Measurements from ENCODE around the gene LAMTOR1.
"Not testable (repeated sequence)": the region's sequence is repeated elsewhere in the genome, so short reads cannot be mapped to it uniquely, and the experiment has no call there.

Gene LAMTOR1

DNA sequence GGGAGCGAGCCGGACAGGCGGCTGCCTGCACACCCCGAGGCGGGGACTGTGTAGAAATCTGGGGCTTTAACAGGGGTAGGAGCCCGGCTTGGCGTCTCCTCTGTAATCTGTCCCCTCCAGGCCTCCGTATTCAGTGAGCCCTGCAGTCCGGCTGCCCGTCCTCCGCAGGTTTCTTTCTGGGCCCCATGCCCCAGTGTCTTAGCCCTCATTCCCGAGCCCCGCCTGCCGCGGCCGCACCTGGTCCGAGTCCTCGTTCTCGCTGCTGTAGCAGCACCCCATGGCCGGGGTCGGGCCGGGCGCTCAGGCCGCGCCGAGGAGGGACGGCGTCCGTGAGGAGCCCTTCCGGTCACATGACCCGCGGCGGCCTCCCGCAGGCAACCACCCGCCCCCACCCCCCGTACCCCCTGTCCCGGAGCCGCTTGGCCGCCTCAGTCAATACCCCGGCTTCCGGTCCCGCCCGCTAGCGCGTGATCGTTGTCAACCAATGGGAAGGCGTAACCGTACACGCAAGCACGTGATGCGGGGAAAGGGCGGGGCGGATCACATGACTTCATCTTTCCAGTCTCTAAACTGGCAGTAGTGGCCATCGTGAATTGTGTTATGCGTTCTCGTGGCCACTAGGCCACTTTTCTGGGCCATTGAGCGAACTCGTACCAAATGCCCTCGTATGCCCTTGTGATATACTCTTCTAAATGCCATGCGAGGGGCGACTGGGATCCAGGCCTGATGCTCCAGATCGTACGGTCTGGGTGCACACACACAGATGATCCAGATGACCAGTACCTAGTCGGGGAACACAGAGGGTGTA, at the start of gene LAMTOR1:
TSS of gene LAMTOR1 (minus strand) at position 352 of the 808 bp plus-strand sequence. CDS start at position 279, 73 bp downstream.
- peak; percentile 96 to 99 (median 98) for DNase-seq (ENCODE audit: low read depth in 3 of 3)

DNA sequence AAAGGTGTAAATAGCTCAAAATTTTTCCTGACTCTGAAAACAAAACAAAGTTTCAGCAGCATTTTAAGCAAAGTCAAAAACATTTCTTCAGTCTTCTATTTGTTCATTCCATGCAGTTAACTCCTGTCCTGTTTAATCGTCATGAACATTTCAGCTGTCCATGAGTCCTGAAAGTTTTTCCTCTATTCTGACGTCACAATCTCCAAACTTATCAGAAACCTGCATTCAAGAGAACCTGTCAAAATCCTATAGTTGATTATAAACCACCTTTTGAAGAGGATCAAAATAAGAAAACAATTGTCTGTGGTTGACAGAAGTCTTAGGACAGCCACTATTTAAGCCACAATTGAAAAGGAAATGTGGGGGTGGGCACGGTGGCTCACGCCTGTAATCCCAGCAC, 47.8 kb upstream of the LAMTOR1 start:
- DNase-seq (ENCODE audit: low read depth in 3 of 3), result no peak

DNA sequence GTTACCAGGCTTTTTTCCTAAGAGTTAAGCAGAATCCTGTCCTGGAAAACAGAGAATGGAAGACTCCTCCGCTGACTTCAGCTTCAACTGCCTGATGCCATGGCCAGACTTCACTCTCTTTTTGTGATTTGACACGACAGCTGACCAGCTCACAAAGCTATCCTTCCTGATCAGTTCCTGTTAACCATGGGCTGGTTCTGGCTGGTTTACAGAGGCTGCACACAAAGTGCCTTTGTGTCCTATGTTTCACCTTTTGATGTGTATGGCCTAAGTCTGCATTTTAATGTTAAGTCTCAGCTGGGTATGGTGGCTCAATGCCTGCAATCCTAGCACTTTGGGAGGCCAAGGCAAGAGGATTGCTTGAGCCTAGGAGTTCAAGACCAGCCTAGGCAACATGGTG, 43.5 kb upstream of the LAMTOR1 start:
- DNase-seq (ENCODE audit: low read depth in 3 of 3), result no peak

DNA sequence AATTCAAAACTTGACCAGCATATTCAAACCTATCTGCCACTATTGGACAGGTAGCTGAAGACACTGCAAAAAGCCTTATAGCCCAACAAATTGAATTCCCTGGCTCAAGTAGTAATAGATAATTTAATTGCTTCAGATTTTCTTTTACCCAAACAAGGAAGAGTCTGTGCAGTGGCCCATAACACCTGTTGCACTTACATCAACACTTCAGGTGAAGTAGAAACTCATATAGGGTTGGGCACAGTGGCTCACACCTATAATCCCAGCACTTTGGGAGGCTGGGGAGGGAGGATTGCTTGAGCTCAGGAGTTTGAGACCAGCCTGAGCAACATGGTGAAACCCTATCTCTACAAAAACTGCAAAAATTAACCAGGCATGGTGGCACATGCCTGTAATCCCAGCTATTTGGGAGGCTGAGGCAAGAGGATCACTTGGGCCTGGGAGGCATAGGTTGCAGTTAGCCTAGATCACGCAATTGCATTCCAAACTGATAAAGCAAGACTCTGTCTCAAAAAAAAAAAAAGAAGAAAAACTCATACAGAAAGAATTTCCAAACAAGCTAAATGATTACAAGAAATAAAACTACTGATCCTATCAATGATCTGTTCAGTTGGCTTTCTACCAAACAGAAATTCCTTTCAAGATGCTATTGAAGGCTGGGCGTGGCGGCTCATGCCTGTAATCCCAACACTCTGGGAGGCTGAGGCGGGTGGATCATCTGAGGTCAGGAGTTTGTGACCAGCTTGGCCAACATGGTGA, 41.9 kb upstream of the LAMTOR1 start:
- no peak for DNase-seq (ENCODE audit: low read depth in 3 of 3)

DNA sequence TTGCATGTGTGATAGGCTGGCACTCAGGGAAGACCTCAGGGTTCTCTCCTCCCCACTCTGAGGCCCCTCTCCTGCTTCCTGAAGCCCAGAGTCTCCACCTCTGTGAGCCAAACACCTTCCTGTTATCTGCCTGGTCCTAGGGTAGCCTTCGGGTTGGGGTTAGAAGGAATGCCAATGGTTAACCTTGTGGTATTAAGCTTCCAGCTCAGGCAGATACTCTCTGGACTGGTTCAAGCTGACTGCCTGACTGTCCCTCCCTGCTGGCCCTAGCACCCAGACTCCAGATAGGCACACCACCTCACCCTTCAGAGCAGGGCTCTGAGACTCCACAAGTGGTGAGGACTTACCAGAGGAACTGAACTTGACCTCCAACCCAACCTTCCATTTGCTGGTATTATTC, 39.4 kb upstream of the LAMTOR1 start:
- DNase-seq (ENCODE audit: low read depth in 3 of 3), result not testable (repeated sequence)

DNA sequence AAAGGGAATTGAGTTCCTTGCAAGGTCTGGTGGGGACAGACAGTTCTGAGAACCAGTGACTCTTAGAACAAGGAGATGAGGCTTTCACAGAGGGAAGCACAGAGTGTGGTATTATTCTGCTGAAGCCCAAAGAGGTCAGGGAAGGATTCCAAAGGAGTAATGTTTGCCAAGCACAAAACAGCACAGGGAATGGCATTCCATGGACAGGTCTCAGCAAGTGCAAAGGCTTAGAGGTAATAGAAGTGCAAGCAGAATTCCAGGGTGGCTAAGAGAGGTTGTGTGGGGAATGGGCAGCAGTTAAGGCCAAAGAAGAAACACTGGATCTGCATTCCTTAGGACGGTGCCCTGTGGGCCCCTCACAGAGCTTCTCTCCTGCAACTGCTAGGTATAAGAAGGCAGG, 39.0 kb upstream of the LAMTOR1 start:
- DNase-seq (ENCODE audit: low read depth in 3 of 3), result not testable (repeated sequence)

DNA sequence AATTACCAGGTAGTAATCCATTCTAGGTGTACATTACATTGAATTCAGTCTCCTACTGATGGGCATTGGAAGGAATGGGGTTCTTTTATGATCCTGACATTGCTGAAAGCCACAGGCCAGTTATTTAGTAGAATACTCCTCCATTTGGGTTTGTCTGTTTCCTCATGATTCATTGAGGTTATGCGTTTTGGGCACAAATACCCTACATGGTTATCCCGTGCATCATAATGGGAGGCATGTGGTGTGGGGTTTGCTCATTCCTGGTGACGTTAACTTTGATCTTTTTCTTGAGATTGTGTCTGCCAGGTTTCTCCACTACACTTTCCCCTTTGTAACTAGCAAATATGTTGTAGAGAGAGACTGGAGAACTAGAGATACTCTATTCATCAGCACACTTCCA, 38.0 kb upstream of the LAMTOR1 start:
- DNase-seq (ENCODE audit: low read depth in 3 of 3), result peak in 2 of 3 donors; percentile 15 to 21

DNA sequence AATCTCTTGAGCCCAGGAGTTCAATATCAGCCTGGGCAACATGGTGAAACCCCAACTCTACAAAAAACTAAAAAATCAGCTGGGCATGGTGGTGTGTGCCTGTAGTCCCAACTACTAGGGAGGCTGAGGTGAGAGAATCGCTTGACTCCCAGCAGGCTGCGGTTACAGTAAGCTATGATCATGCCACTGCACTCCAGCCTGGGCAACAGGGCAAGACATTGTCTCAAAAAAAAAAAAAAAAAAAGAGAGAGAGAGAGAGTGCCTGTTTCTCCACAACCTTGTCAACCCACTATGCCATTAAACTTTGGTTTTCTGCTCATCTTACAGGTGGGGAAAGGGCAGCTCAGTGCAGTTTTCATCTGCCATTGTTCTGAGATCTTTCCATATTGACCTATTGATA, 37.6 kb upstream of the LAMTOR1 start:
- no peak for DNase-seq (ENCODE audit: low read depth in 3 of 3)

DNA sequence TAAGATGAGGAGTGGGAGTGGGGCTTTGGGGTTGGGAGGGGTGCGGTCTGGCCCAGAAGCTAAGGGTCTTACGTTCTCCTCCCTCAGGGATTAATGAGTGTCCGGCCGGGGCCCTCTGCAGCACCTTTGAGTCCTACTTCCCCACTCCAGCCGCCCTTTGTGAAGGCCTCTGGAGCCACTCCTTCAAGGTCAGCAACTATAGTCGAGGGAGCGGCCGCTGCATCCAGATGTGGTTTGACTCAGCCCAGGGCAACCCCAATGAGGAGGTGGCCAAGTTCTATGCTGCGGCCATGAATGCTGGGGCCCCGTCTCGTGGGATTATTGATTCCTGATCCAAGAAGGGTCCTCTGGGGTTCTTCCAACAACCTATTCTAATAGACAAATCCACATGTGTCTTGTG, 36.4 kb upstream of the LAMTOR1 start:
- DNase-seq (ENCODE audit: low read depth in 3 of 3), result no peak

DNA sequence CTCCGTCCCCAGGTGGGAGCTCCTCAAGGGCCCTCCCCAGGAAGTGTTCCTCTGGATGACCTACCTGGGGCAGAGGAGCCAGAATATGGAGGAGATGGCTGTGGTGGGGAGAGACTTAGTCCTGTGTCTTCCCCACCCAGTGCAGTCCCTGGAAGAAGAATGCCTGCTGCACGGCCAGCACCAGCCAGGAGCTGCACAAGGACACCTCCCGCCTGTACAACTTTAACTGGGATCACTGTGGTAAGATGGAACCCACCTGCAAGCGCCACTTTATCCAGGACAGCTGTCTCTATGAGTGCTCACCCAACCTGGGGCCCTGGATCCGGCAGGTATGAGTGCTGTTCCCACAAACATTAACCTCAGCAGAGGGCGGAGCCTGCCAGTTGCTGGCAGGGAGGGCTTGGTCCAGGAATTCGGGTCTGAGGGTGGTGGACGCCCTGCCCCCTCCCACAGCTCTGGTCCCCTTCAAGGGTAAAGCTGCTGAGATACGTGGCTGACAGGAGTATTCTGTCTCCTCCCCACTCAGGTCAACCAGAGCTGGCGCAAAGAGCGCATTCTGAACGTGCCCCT, 35.8 kb upstream of the LAMTOR1 start:
- DNase-seq (ENCODE audit: low read depth in 3 of 3), result no peak

DNA sequence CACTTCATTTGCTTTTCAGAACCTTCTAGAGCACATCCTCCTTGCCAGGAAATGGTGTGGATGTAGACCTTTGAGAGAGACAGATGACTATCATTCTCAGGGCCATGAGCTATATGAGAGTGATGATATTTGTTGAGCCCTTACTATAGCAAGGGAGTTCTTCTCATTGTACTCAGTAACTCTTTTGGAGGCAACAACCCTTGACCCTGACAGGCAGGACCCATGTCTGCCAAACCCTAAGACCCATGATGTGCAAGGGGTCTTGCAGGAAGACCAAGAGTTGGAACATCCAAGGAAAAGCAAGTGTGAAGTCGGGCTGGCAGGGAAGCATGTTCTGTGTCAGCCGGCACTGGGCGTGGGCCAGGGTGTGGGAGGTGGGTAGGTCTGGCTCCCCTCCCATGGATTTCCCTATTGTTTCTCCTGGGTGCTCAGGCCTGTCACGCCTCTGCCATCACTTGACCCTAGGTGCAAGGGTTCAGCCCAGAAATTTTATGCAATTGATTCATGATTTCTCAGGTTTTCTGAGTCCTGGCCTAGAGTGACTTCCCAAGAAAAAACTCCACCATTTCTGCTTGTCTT, 33.7 kb upstream of the LAMTOR1 start:
- no peak for DNase-seq (ENCODE audit: low read depth in 3 of 3)

DNA sequence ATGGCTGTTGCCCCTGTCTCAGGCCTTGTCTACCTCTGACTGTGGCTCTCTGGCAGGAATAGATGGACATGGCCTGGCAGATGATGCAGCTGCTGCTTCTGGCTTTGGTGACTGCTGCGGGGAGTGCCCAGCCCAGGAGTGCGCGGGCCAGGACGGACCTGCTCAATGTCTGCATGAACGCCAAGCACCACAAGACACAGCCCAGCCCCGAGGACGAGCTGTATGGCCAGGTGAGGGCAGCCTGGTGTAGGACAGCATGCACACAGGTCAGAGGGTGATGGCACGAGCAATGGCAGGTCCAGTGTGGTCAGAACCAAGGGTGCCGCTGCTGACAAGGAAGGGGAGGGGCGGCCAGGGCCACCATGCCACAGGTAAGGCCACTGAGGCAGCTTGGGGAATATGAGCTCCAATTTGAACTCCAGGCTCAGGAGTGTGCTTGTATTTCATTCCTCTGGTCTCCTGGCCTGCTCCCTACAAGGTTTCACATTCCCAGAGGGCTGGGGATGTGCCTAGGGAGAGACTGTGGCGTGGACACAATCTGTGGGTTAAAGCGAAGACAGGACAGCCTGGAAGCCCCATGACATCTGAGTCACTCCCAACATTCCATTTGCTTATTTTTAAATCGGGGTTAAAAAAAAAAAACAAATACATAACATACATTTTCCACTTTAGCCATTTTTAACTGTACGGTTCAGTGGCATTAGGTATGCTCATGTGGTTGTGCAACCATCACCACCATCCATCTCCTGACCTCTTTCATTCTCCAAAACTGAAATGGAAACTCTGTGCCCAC, 33.0 kb upstream of the LAMTOR1 start:
- no peak for DNase-seq (ENCODE audit: low read depth in 3 of 3)

DNA sequence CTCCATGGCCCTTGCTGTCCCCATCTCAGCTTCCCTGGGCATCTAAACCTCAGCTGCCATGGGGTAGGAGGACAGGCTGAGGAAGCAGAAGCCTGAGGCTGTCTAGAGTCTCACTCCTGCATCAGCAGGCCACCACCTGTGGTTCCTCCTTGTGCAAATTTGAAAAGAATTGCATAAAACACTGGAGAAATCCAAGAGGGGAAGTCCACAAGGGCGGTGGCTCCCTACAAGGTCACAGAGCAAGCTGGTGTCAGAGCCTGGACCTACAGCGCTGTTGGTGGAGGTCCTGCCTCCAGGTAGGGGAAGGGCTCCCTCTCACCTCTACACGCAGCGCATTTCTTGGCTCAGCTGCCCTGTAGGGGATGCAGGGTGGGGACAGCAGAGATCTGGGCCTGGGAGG, 32.4 kb upstream of the LAMTOR1 start, which contains the start of gene FOLR3:
TSS of gene FOLR3 (plus strand) at position 253 of the 400 bp plus-strand sequence. CDS start 228 bp downstream, outside the sequence.
- DNase-seq (ENCODE audit: low read depth in 3 of 3), result not testable (repeated sequence)

DNA sequence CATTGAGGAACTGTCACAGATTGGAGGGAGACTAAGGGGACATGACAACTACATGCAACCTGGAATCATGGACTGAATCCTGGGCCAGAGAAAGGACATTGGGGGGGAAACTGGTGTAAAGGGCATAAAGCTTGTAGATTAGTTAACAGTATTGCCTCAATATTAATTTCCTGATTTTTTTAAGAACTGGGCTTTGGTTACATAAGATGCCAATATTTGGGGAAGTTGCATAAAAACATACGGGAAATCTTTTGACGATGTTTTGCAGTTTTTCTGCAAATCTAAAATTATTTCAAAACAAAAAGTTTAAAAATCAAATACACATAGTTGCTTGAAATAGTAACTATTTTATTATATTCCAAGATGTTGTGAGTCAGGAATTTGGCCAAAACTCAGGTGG, 29.5 kb upstream of the LAMTOR1 start:
- DNase-seq (ENCODE audit: low read depth in 3 of 3), result no peak

DNA sequence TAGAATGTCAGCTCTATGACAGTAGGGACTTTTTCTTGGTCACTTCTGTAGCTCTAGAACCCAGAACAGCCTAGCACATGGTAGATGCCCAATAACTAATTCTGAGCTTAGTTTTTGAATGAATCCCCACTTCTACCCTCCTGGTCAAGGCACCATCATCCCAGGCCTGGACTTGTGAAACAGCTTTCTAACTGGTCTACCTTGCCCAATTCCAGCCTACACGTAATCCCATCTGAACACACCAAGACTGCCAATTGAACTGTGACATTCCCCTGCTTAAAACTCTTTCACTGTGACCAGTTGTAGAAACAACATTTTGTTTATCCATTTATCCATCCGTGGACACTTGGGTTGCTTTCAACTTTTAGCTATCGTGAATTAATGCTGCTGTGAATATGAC, 26.3 kb upstream of the LAMTOR1 start:
- no peak for DNase-seq (ENCODE audit: low read depth in 3 of 3)

DNA sequence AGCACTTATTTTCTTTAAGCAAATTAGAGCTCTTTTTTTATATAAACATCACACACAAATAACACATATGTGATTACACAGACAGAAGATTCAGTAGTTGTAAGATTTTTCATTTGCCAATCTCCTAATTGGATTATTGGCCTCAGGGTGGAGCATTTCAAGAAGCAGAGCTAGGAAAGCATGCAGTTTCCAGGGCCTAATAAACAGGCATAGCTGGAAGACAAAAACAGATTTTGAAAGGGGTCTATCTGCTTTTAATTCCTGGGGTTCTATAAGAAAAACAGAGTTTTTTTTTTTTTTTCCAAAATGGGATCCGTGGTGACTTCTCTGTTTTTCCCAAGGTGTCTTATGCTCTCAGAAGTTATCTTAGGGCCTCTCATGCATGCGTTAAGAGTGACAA, 24.8 kb upstream of the LAMTOR1 start:
- DNase-seq (ENCODE audit: low read depth in 3 of 3), result no peak

DNA sequence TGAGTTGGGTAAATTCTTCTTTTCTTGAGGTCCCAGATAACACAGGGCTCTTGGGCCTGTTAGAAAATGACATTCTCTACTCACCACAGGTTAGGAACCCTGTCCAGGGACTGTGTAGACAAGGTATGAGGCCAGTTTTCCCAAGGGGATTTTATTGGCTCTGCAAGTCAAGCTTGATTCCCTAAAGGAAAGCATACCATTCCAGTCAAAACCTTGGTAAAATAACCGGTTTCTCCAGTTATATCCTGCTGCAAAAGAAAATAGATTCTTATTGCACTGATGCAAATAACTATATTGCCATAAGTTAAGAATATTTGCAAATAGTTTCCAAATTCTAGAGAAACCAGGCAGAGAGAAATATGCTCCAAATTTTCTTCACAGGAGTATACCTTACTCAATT, 22.9 kb upstream of the LAMTOR1 start:
- no peak for DNase-seq (ENCODE audit: low read depth in 3 of 3)

DNA sequence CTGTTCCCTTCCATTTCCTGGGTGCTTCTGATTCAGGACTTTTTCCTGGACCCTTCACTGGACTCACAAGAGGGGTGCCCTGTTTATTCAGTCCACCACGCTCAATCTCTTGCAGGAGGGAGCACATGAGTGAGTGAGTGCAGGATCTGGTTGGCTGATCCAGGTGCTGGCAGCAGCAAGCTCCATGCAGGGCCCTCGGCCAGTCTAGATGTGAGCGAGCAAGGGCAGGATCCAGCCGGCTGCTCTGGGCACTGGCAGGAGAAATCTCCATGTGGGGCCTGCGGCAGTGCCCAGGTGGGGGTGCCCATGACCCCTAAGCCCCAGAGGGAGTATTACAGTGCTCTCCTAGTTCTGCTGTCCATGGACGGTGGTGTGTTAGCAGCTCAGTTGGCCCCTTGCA, 20.9 kb upstream of the LAMTOR1 start:
- DNase-seq (ENCODE audit: low read depth in 3 of 3), result no peak

DNA sequence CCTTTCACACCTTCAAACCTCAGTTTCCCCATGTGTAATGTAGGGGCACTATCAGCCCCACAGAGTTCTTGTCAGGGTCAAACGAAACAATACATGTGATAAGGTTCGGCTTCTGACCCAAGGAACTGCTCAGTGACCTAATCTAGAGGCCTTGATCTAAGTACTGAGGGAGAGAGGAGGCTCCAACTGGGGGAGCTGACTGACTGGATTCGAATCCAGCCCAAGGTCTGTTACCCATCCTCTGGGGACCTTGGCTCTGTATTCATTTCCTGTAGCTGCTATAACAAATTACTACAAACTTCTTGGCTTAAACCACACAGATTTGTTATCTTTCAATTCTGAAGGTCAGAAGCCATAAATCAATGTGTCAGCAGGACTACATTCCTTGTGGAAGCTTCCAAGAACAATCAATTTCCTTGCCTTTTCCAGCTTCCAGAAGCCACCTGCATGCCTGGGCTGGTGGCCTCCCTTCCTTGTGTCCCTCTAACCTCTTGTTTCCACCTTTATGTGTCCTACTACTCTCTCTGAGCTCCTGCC, 20.1 kb upstream of the LAMTOR1 start:
- no peak for DNase-seq (ENCODE audit: low read depth in 3 of 3)

DNA sequence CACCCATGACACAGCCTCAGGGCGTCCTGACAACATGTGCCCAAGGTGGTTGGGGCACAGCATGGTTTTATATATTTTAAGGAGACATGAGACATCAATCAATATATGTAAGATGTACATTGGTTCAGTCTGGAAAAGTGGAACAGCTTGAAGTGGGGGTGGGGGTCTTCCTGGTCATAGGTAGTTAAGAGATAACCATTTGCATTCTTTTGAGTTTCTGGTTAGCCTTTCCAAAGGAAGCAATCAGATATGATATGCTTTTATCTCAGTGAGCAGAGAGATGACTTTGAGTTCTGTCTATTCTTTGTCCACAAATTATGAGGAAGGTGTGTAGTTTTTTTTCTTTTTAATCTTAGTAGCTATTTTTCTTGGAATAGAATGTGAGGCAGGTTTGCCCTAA, 19.5 kb upstream of the LAMTOR1 start:
- DNase-seq (ENCODE audit: low read depth in 3 of 3), result no peak

DNA sequence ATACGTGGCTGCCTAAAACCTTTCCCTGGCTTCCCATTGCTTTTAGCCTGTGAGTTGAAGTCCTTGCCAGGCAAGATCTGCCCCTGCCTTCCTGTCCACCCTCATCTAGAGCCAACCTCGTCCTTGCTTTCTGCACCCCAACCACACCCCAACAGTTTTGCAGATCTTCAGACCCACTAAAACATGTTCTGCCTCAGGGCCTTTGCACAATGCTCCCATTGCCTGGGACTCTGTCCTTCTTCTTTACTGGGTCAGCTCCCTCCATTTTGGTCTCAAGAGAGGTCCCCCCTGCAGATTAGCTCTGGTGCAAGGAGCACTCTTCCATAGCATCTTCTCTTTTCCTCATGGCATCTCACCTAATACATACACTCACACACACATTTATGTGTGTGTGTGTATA, 17.8 kb upstream of the LAMTOR1 start:
- DNase-seq (ENCODE audit: low read depth in 3 of 3), result no peak
